NCI-H345 (cell line): ENCODE data around the gene EVI2B.
"Not testable (repeated sequence)": the region's sequence is repeated elsewhere in the genome, so short reads cannot be mapped to it uniquely, and the experiment has no call there.

Experiments used
- DNase-seq: peaks from one replicate; lab custom pipeline; 2025; lab: John Stamatoyannopoulos, UW

Gene EVI2B

GRCh38 chr17:31313982-31314781 lies at the start of gene EVI2B:
TSS of gene EVI2B (minus strand) at chr17:31314054. CDS start at chr17:31305609, 8,445 bp downstream.
- no peak for DNase-seq

- no peak for DNase-seq
Measured at GRCh38 chr17:31357839-31358394, 44.1 kb upstream of the EVI2B start.

GRCh38 chr17:31357091-31357490 lies 43.2 kb upstream of the EVI2B start:
- DNase-seq = no peak

GRCh38 chr17:31355935-31356334 lies 42.1 kb upstream of the EVI2B start:
- DNase-seq = no peak

GRCh38 chr17:31349454-31349853 lies 35.6 kb upstream of the EVI2B start:
- DNase-seq = no peak

GRCh38 chr17:31345191-31345747 lies 31.4 kb upstream of the EVI2B start:
- DNase-seq = not testable (repeated sequence)

- DNase-seq = no peak
Measured at GRCh38 chr17:31339906-31340661, 26.2 kb upstream of the EVI2B start.

- no peak for DNase-seq
Measured at GRCh38 chr17:31329221-31329620, 15.4 kb upstream of the EVI2B start.

GRCh38 chr17:31328160-31328535 lies 14.3 kb upstream of the EVI2B start:
- no peak for DNase-seq

- no peak for DNase-seq
Measured at GRCh38 chr17:31327534-31328159, 13.8 kb upstream of the EVI2B start.

- DNase-seq = no peak
Measured at GRCh38 chr17:31323551-31323950, 9.7 kb upstream of the EVI2B start.

- DNase-seq = no peak
Measured at GRCh38 chr17:31321966-31322365, 8.1 kb upstream of the EVI2B start.

GRCh38 chr17:31321481-31321880 lies 7.6 kb upstream of the EVI2B start, which contains the start of gene EVI2A:
TSS of gene EVI2A (minus strand) at chr17:31321622. CDS start at chr17:31319013, 2,609 bp downstream.
- DNase-seq = no peak

GRCh38 chr17:31320791-31321190 lies 6.9 kb upstream of the EVI2B start:
- DNase-seq = no peak

- no peak for DNase-seq
Measured at GRCh38 chr17:31320241-31320640, 6.4 kb upstream of the EVI2B start.

- no peak for DNase-seq
Measured at GRCh38 chr17:31318851-31319661, 5.2 kb upstream of the EVI2B start.

GRCh38 chr17:31318298-31318801 lies 4.5 kb upstream of the EVI2B start:
- no peak for DNase-seq

- no peak for DNase-seq
Measured at GRCh38 chr17:31314782-31315100, 887 bp upstream of the EVI2B start.

GRCh38 chr17:31312223-31312622 lies 1.6 kb downstream of the EVI2B start:
- not testable (repeated sequence) for DNase-seq

- no peak for DNase-seq
Measured at GRCh38 chr17:31311526-31311925, 2.3 kb downstream of the EVI2B start.

GRCh38 chr17:31310886-31311285 lies 3.0 kb downstream of the EVI2B start:
- no peak for DNase-seq
